Brain microvascular endothelial cell (primary cell): ENCODE results near the gene KCNMB2.

Source experiments
- DNase-seq: peaks from one replicate; pipeline ENCODE4 v3.0.0-alpha.2; 2020
- H3K27ac ChIP-seq: fragments of 250-450 bp; sonication (Bioruptor Pico); 2 replicates; pipeline ENCODE4 v1.5.1; 2020; ENCODE audit warnings: mild to moderate bottlenecking, moderate library complexity
- H3K27me3 ChIP-seq: fragments of 250-450 bp; sonication (Bioruptor Pico); replicated peaks from 2 replicates; pipeline ENCODE4 v1.5.1; 2020; ENCODE audit warnings: mild to moderate bottlenecking
- H3K36me3 ChIP-seq: fragments of 250-450 bp; sonication (Bioruptor Pico); replicated peaks from 2 replicates; pipeline ENCODE4 v1.5.1; 2020; ENCODE audit warnings: mild to moderate bottlenecking
- H3K4me3 ChIP-seq: 2 replicates; pipeline ENCODE4 v1.5.1; 2011; ENCODE audit warnings: low read depth, mild to moderate bottlenecking, control low read depth, low read length, moderate library complexity
- in situ Hi-C: cut with HindIII; loops from 2 replicates; pipeline ENCODE4 v1.10.0; 2017; ENCODE audit warnings: low sequenced_read_pairs, low pct_ligation_motif_present
- TF ChIP-seq, protein P1 (sequence below): IDR thresholded peaks from 2 replicates; pipeline ENCODE4 v1.5.1; 2011; ENCODE audit warnings: low read depth, mild to moderate bottlenecking, moderate library complexity, low read length, control low read depth, inconsistent platforms; ENCODE audit errors: missing control alignments

The KCNMB2 gene

DNA sequence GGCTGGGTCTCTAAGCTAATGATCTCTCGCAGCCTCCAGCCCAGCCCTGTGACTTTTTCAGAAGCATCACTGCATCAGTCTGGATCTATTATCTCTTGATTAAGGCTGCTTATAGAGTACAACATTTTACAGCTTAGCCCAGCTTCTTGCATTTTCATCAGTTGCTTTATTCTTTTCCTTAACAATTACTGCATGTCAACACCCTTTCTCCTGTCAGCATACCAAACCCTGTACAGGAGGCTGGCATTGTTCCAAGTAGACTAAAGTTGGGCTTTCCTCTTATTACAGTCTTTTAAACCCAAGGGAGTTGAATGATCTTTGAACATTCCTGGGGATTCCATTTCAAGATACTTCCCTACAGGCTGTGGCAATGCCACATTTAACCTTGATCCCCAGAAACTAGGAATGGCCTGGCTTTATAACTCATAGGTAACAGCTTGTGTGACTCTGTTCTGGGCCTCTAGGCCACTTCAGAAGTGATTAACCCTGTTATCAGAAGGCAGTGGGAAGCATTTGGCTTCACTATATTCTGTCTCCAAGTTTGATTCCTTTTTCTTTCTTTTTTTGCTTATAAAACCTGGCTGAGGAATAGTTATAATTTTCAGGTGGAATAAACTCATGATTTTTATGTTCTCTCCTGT lies 182.9 kb downstream of the KCNMB2 start:
- no peak overlapping the region for H3K4me3 ChIP-seq
- H3K36me3 ChIP-seq, result no peaks in the 10 kb centered on the region
- TF ChIP-seq, protein P1, sequence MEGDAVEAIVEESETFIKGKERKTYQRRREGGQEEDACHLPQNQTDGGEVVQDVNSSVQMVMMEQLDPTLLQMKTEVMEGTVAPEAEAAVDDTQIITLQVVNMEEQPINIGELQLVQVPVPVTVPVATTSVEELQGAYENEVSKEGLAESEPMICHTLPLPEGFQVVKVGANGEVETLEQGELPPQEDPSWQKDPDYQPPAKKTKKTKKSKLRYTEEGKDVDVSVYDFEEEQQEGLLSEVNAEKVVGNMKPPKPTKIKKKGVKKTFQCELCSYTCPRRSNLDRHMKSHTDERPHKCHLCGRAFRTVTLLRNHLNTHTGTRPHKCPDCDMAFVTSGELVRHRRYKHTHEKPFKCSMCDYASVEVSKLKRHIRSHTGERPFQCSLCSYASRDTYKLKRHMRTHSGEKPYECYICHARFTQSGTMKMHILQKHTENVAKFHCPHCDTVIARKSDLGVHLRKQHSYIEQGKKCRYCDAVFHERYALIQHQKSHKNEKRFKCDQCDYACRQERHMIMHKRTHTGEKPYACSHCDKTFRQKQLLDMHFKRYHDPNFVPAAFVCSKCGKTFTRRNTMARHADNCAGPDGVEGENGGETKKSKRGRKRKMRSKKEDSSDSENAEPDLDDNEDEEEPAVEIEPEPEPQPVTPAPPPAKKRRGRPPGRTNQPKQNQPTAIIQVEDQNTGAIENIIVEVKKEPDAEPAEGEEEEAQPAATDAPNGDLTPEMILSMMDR, result no peak
- no peak for DNase-seq
- in situ Hi-C loops, result no loop called here
- no peaks in the 10 kb centered on the region for H3K27me3 ChIP-seq
- H3K27ac ChIP-seq, result no peak overlapping the region

DNA sequence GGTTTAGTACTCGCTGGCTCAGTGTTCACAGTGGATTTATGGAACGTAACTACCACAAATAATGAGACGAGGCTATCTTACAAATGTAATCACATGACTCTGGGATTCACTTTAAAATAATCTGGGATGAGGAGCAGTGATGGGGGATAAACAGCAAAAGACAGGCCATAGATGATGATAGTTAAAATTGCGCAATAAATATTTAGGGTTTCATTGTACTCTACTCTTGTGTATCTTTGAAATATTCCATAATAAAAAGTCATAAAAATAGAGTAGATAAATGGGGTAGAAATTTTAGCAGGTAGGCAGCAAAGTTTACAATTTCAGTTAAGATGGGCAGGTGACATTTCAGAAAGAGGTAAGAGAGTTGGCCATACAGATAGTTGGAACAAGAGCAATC lies 196.6 kb downstream of the KCNMB2 start:
- Histone ChIP-seq H3K27ac (no peak overlapping the region), H3K4me3 (no peak overlapping the region), H3K27me3 (no peaks in the 10 kb centered on the region), H3K36me3 (no peaks in the 10 kb centered on the region)
- in situ Hi-C loops, result no loop called here
- TF ChIP-seq, protein P1, result no peak
- no peak for DNase-seq

- DNase-seq, result no peak
- H3K4me3 ChIP-seq, result no peak overlapping the region
Measured at GRCh38 chr3:178735032-178735674, 198.9 kb downstream of the KCNMB2 start.

DNA sequence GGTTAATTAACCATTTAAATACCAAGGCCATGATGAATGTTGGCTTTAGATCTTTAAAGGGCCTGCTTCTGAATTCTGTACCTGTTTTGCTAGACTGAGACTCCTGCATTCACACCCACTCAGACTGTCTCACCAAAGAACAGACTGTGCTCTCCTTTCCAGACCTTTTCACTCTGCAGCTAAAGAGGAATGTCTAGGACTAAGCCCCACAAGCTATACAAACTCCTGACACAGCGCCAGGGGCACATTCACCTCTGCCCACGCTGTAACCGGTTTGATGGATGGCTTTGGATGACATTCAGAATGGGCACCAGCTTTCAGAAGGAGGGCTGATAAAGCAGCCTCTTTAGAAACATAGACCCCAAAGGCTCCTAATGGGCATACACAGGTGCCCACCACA lies 200.1 kb downstream of the KCNMB2 start:
- Histone ChIP-seq H3K36me3 (no peaks in the 10 kb centered on the region), H3K4me3 (no peak overlapping the region), H3K27me3 (no peaks in the 10 kb centered on the region), H3K27ac (no peak overlapping the region)
- in situ Hi-C loops, result no loop called here
- DNase-seq, result no peak
- TF ChIP-seq, protein P1, result no peak

More at GRCh38 chr3:178735032-178735674, 198.9 kb downstream of the KCNMB2 start:
- no peaks in the 10 kb centered on the region for H3K36me3 ChIP-seq
- TF ChIP-seq, protein P1, result no peak
- H3K27ac ChIP-seq, result no peak overlapping the region
- H3K27me3 ChIP-seq, result no peaks in the 10 kb centered on the region
- in situ Hi-C loops, result no loop called here

GRCh38 chr3:178739720-178740119 lies 203.5 kb downstream of the KCNMB2 start:
- TF ChIP-seq, protein P1, result no peak
- Histone ChIP-seq H3K4me3 (no peak overlapping the region), H3K27me3 (no peaks in the 10 kb centered on the region), H3K36me3 (no peaks in the 10 kb centered on the region), H3K27ac (no peak overlapping the region)
- DNase-seq, result no peak
- in situ Hi-C loops, result no loop called here
